SH-SY5Y (cell line): ENCODE data around the gene ALB.

ENCODE experiments used
- GATA2 ChIP-seq: IDR thresholded peaks from 2 replicates; pipeline ENCODE4 v1.6.1; 2011; ENCODE audit warnings: mild to moderate bottlenecking, low read depth, low read length
- GATA3 ChIP-seq: IDR thresholded peaks from 2 replicates; pipeline ENCODE4 v1.6.1; 2011; ENCODE audit warnings: low read depth, mild to moderate bottlenecking, low read length, moderate library complexity

GRCh38 chr4:73388887-73389286 lies 15.2 kb upstream of the ALB start:
- no peak for TF ChIP-seq GATA2
- TF ChIP-seq GATA3, result no peak
